Measurements from ENCODE around the gene ABITRAM.

GRCh38 chr9:108956022-108956630, 21.9 kb downstream of the ABITRAM start:
- no peak for TF ChIP-seq CTCF (IDR thresholded peaks at IDR 0.05)
- TF ChIP-seq POLR2AphosphoS5 (IDR thresholded peaks at IDR 0.05), result no peak
- TF ChIP-seq POLR2A (IDR thresholded peaks at IDR 0.05; ENCODE audit: low read depth), result no peak
- TF ChIP-seq EP300 (IDR thresholded peaks at IDR 0.05), result no peak
